ENCODE measurements around the gene SLC22A4. TPM values are rescaled to one million over a fixed set of nuclear protein-coding genes. Genes with fewer than 3 reads are reported as not detected.

The SLC22A4 gene
- total RNA-seq, 4 donors from 2014 or later: 1.9 to 4.2 (median 2.5) TPM

GRCh38 chr5:132392978-132393825 is 99.0 kb downstream of the SLC22A4 start:
- no peaks in the 10 kb centered on the region for H3K27me3 ChIP-seq
- H3K4me3 ChIP-seq: no peak overlapping the region
- no peak overlapping the region for H3K27ac ChIP-seq
- 94 to 96% methylated on average over 6 of the region's 6 CpGs for WGBS, 2 donors
- DNase-seq (ENCODE audit: low spot score in 2 of 2): no peak
- TF ChIP-seq POLR2A (IDR thresholded peaks at IDR 0.05) (no peak), CTCF (IDR thresholded peaks at IDR 0.05) (no peak), EP300 (IDR thresholded peaks at IDR 0.05) (no peak)
- H3K4me1 ChIP-seq: peaks cover 0 to 13% (median 8%) of the 10 kb centered on the region in 4 donors
- peaks cover 0 to 65% (median 0%) of the 10 kb centered on the region in 3 donors for H3K36me3 ChIP-seq
- H3K9me3 ChIP-seq: no peaks in the 10 kb centered on the region

Small RNA genes lying within 50 kb of the gene (small RNA-seq; reads per million reads assigned to genes)
- gene MIR3936: not detected

Other genes starting within 250 kb of the SLC22A4 start
- gene IL3, start 233.7 kb upstream of the SLC22A4 start, total RNA-seq: not detected
- not detected for gene CSF2, start 220.6 kb upstream of the SLC22A4 start, total RNA-seq
- gene P4HA2, start 66.5 kb upstream of the SLC22A4 start, total RNA-seq: 10 to 100 TPM; 15.9 to 26.9 (median 22.8) TPM
- 10 to 100 TPM; 32.4 to 90.9 (median 50.8) TPM for gene PDLIM4, start 36.7 kb upstream of the SLC22A4 start, total RNA-seq
- gene SLC22A5, start 75.3 kb downstream of the SLC22A4 start, total RNA-seq: 10 to 100 TPM; 11.3 to 19.0 (median 16.3) TPM
- gene IRF1, start 196.4 kb downstream of the SLC22A4 start, total RNA-seq: 10 to 100 TPM; 15.1 to 36.9 (median 28.4) TPM
- gene IL5, start 249.1 kb downstream of the SLC22A4 start, total RNA-seq: not detected